Suprapubic skin (tissue), 4 donors: ENCODE results near the gene COL23A1. TPM values are rescaled to one million over a fixed set of nuclear protein-coding genes. Genes with fewer than 3 reads are reported as not detected.

ENCODE experiments used
- DNase-seq, 2 donors: peaks; one replicate each; pipeline ENCODE4 v3.0.0-alpha.2; 2019; ENCODE audit warnings: low spot score in 2 of 2
- H3K27ac ChIP-seq: fragments of 200-600 bp; sonication (generic); one replicate; pipeline ENCODE4 v1.5.1; 2019
- H3K27me3 ChIP-seq: fragments of 200-600 bp; sonication (generic); one replicate; pipeline ENCODE4 v1.5.1; 2019
- H3K36me3 ChIP-seq: fragments of 200-600 bp; sonication (generic); one replicate; pipeline ENCODE4 v1.5.1; 2019
- H3K4me1 ChIP-seq: fragments of 200-600 bp; sonication (generic); one replicate; pipeline ENCODE4 v1.5.1; 2019
- H3K4me3 ChIP-seq: fragments of 200-600 bp; sonication (generic); one replicate; pipeline ENCODE4 v1.5.1; 2019; ENCODE audit warnings: mild to moderate bottlenecking
- H3K9me3 ChIP-seq: fragments of 200-600 bp; sonication (generic); one replicate; pipeline ENCODE4 v1.5.1; 2019
- CTCF ChIP-seq, 2 donors: fragments of 200-600 bp in 1 of 2; fragments of 450-650 bp in 1 of 2; sonication (generic) in 1 of 2; IDR thresholded peaks; one replicate each; pipeline ENCODE4 v1.5.1; 2016 to 2019; ENCODE audit warnings: antibody characterized with exemption in 2 of 2, mild to moderate bottlenecking in 1 of 2, moderate library complexity in 1 of 2
- EP300 ChIP-seq: sonication (generic); formaldehyde crosslinking; IDR thresholded peaks from one replicate; pipeline ENCODE4 v1.6.1; 2017; ENCODE audit warnings: antibody characterized with exemption
- POLR2A ChIP-seq, 2 donors: fragments of 450-650 bp; IDR thresholded peaks; one replicate each; pipeline ENCODE4 v1.6.1; 2017; ENCODE audit warnings: antibody characterized with exemption in 2 of 2, mild to moderate bottlenecking in 2 of 2, moderate library complexity in 2 of 2
- POLR2AphosphoS5 ChIP-seq, 3 donors: sonication (generic); formaldehyde crosslinking; IDR thresholded peaks; one replicate each; pipeline ENCODE4 v1.6.1; 2017; ENCODE audit warnings: antibody characterized with exemption in 3 of 3
- WGBS: methylation state at CpG from one replicate; pipeline ENCODE4 v1.1.5; 2018; 5-methylcytosine and 5-hydroxymethylcytosine counted together
- total RNA-seq, 4 donors: library from RNA; depleted of rRNA; stranded (reverse); fragments of >200 nt; gene quantifications; one replicate each; pipeline ENCODE4 v1.1.0, GENCODE V29; 2016

Gene COL23A1
- total RNA-seq, 4 donors from 2014 or later, result 1.6 to 4.4 (median 3.4) TPM

GRCh38 chr5:178476972-178477754 lies 113.0 kb downstream of the COL23A1 start:
- 48% methylated on average over 12 of the region's 12 CpGs for WGBS
- TF ChIP-seq EP300 (no peak), POLR2AphosphoS5 (IDR thresholded peaks at IDR 0.05) (no peak), CTCF (IDR thresholded peaks at IDR 0.05) (no peak), POLR2A (IDR thresholded peaks at IDR 0.05) (no peak)

GRCh38 chr5:178476531-178476930 lies 113.7 kb downstream of the COL23A1 start:
- H3K9me3 ChIP-seq, result no peaks in the 10 kb centered on the region
- no peak overlapping the region for H3K4me3 ChIP-seq
- no peak for TF ChIP-seq EP300
- TF ChIP-seq POLR2AphosphoS5 (IDR thresholded peaks at IDR 0.05), result no peak
- no peak for TF ChIP-seq POLR2A (IDR thresholded peaks at IDR 0.05)
- TF ChIP-seq CTCF (IDR thresholded peaks at IDR 0.05), result no peak
- no peaks in the 10 kb centered on the region for H3K27me3 ChIP-seq
- no peaks in the 10 kb centered on the region for H3K36me3 ChIP-seq
- WGBS, result 89% methylated on average over 8 of the region's 8 CpGs
- H3K27ac ChIP-seq, result peak overlapping the region; percentile 39
- H3K4me1 ChIP-seq, result peaks cover 39% of the 10 kb centered on the region
- peak in 1 of 2 donors; percentile 70 for DNase-seq

More at GRCh38 chr5:178476972-178477754, 113.0 kb downstream of the COL23A1 start:
- Histone ChIP-seq H3K36me3 (no peaks in the 10 kb centered on the region), H3K27ac (peak overlapping the region; percentile 76), H3K9me3 (no peaks in the 10 kb centered on the region), H3K27me3 (no peaks in the 10 kb centered on the region), H3K4me3 (no peak overlapping the region), H3K4me1 (peaks cover 35% of the 10 kb centered on the region)
- peak in 1 of 2 donors; percentile 7 for DNase-seq

- WGBS, result 86% methylated on average over 5 of the region's 5 CpGs
- no peak overlapping the region for H3K27ac ChIP-seq
- H3K9me3 ChIP-seq, result no peaks in the 10 kb centered on the region
- peaks cover 39% of the 10 kb centered on the region for H3K4me1 ChIP-seq
- TF ChIP-seq CTCF (IDR thresholded peaks at IDR 0.05) (no peak), POLR2AphosphoS5 (IDR thresholded peaks at IDR 0.05) (no peak), EP300 (no peak), POLR2A (IDR thresholded peaks at IDR 0.05) (no peak)
- peak in 1 of 2 donors; percentile 37 for DNase-seq
- H3K4me3 ChIP-seq, result no peak overlapping the region
- H3K36me3 ChIP-seq, result no peaks in the 10 kb centered on the region
- H3K27me3 ChIP-seq, result no peaks in the 10 kb centered on the region
These were observed 114.8 kb downstream of the COL23A1 start for GRCh38 chr5:178475422-178475821.

- no peaks in the 10 kb centered on the region for H3K36me3 ChIP-seq
These were observed 115.5 kb downstream of the COL23A1 start for GRCh38 chr5:178474562-178475184.

More at GRCh38 chr5:178474562-178475184, 115.5 kb downstream of the COL23A1 start:
- no peaks in the 10 kb centered on the region for H3K9me3 ChIP-seq
- no peak overlapping the region for H3K4me3 ChIP-seq
- TF ChIP-seq CTCF (IDR thresholded peaks at IDR 0.05) (no peak), EP300 (no peak), POLR2AphosphoS5 (IDR thresholded peaks at IDR 0.05) (no peak), POLR2A (IDR thresholded peaks at IDR 0.05) (no peak)
- peaks cover 39% of the 10 kb centered on the region for H3K4me1 ChIP-seq
- peak in 1 of 2 donors; percentile 7 for DNase-seq
- H3K27ac ChIP-seq, result no peak overlapping the region
- WGBS, result 64% methylated on average over 7 of the region's 7 CpGs
- H3K27me3 ChIP-seq, result no peaks in the 10 kb centered on the region
